Ovary (tissue), 3 donors: ENCODE data around the gene NUDT16L1.

Source experiments
- POLR2A ChIP-seq: fragments of 450-650 bp; IDR thresholded peaks from one replicate; pipeline ENCODE4 v1.6.1; 2017; ENCODE audit warnings: antibody characterized with exemption, mild to moderate bottlenecking, moderate library complexity
- TF ChIP-seq, protein P1 (sequence below), 3 donors: fragments of 450-650 bp in 2 of 3; fragments of 200-600 bp in 1 of 3; IDR thresholded peaks; one replicate each; pipeline versions ENCODE4 v1.5.1 to v1.8.0; 2016 to 2022; ENCODE audit warnings: antibody characterized with exemption in 3 of 3, mild to moderate bottlenecking in 1 of 3
- donor health status: DM: no; HTN: no; CAD: no.

DNA sequence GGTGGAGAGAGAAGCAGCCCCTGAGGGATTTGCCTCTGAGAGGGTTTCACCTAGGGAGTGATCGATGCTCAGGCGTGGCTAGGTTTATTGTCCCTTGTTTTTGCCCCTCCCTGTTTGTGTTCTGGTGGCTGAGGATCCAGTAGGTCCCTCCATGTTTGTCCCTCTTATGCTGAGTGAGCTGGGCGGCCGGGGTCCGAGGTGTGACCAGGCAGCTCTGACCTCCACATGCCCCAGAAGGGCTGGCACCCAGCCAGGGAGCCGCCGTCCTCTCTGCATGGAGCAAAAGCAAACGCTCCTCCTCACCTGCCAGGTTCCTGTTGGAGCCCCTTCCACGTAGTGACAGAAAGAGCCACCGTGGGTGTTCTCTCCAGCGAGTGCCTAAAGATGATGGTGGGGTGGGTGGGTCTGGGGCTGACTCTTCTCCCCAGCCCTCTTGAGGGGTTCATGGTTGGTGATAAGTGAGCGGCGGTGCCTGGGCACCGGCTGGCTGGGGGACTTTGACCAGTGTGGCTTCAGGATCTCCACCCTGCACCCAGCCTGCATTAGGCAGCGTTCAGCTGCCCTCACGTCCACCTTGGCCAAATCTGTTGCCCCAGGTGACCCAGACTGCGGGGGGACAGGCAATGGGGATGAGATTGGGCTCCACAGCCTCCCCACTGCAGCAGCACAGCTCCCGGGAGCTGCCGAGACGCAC lies 14.1 kb upstream of the NUDT16L1 start:
- TF ChIP-seq POLR2A = no peak
- TF ChIP-seq, protein P1, sequence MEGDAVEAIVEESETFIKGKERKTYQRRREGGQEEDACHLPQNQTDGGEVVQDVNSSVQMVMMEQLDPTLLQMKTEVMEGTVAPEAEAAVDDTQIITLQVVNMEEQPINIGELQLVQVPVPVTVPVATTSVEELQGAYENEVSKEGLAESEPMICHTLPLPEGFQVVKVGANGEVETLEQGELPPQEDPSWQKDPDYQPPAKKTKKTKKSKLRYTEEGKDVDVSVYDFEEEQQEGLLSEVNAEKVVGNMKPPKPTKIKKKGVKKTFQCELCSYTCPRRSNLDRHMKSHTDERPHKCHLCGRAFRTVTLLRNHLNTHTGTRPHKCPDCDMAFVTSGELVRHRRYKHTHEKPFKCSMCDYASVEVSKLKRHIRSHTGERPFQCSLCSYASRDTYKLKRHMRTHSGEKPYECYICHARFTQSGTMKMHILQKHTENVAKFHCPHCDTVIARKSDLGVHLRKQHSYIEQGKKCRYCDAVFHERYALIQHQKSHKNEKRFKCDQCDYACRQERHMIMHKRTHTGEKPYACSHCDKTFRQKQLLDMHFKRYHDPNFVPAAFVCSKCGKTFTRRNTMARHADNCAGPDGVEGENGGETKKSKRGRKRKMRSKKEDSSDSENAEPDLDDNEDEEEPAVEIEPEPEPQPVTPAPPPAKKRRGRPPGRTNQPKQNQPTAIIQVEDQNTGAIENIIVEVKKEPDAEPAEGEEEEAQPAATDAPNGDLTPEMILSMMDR (IDR thresholded peaks at IDR 0.05) = no peak
